HG03354 (cell line): Measurements from ENCODE around the gene GOLIM4.

Source experiments
- ATAC-seq: cut with Tn5 transposase; IDR thresholded peaks from one replicate; pipeline ENCODE4 v1.9.1; 2021; ENCODE audit warnings: mild to moderate bottlenecking; ENCODE audit not compliant: unreplicated experiment, poor library complexity, severe bottlenecking

GOLIM4 gene

DNA sequence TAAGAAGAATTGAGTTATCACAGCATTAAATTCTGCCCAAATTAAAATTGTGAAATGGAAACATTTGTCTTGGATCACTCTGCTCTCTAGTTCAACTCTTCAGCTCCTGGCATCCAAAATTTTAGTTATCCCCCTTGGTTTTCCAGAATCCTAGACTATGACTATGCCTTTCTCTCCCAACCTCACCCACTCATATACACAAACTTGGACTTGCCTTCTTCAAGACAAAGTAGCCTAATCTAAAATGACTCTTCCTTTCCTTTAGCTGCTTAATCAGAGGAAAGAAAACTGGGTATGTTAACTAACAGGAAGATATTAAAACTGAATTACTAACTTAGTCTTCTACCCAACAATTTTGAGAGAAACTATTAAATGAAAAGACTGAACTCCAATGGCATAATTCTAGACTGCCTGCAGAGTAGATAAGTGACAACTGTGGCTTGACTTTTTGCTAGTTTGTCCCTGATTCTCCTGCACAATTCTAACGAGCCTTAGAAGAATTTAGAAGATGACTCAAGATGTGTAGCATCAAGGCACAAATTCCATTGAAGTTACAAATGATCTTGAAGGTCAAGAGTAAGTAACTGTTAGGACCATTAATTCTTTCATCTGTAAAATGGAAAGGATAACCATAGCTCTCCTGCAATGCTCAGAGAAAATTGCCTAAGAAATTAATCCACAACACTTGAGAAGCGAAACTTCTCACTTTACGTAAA lies 5.2 kb upstream of the GOLIM4 start:
- ATAC-seq, result no peak

DNA sequence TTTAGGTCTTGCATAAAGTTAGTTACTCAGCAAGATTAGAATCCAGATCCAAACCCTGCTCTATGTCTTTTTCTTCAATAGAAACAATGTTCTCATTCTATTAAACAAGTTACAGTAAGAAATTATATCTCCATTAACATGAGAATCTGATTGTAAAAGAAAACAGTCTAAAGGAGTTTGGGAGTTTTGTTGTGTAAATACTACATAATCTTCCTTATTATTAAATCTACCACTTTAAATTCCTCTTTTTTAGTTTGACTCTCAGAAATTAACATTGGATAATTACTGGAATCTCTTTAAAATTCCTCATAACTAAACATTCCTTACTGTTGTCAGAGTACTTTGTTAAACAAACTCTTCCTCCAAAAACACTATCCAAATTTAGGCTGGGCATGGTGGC lies 1.7 kb upstream of the GOLIM4 start:
- no peak for ATAC-seq

DNA sequence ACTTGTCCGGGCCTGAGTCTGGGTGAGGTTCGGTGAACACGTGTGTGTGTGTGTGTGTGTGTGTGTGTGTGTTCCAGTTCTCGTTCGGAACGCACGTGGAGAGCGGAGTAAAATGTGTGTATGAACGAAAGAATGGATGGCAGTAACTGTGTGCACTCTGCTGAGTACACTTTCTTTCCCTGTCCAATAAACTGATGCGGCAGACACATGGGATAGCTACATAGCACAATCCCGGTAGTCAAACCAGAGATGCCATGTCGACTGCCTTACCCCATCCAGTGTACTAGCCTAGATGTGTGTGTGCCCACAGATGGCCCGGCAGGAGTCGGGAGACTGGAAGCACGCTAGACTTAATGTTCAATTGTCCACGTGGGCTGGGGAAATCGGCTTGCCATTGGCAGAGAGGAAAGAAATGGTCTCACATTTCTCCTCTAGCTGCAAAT lies 507 bp upstream of the GOLIM4 start:
- peak; percentile 12 for ATAC-seq

DNA sequence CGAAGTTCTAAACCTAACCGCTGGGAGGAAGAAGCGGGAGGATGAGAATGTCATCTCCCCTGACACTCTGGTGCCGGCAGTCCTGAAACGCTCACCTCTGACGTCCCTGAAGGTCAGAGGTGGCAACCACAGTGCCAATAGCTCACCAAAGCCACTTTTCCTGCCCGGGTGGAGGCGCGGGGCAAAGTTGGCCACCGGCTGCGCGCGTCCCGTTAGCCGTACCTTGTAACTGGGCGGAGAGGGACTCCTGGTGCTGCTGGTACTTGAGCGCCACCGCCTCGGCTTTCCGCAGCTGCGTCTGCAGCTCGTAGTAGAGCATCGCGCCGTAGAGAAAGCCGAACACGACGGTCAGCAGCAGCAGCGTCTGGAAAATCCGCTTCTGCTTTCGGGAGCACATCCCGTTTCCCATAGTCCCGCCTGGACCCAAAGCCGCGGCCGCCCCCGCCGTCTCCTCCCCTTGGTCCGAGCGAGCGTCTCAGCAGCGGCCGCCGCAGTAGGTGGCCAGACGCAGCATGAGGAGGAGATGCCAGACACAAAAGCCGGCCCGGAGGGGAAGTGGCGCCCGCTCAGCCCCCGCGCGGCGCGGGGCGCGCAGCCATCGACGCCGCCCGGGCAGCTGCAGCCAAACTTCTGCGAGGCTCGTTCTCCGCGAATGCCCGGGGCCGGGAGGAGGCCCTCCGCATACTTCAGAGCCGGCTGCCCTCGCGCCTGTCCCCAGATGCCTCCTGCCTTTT lies 680 bp downstream of the GOLIM4 start:
- ATAC-seq, result peak; percentile 54

DNA sequence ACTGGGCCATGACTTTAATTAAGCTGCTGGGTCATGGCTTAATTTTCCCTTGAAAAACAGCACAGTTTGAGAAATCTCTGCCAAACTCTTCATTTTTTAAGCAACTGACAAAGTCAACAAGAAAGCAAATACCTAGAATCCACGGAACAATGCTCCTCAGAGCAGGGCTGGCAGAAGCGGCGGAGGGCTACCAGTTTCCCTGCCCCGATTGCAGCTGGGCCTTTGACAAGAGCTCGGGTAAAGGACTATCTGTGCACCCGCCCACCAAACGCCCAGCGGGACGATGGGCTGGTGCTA lies 1.2 kb downstream of the GOLIM4 start:
- no peak for ATAC-seq

DNA sequence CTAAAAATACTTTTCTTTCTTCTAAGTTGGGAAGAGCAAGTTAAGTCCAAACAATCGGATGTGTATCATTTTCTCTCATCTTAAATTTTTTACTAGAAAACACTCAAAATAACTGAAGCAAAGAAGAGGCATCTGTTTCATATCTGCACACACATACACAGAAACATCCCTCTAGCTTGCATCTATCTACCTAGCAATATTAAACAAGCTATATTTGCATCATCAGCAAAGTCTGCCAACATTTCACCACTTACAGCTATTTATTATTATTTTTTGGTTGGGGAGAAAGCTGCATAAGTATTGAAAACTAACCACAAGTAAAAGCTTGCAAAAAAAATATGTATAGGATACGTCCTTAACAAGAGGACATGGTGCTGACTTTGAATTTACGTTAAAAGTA lies 1.9 kb downstream of the GOLIM4 start:
- no peak for ATAC-seq

DNA sequence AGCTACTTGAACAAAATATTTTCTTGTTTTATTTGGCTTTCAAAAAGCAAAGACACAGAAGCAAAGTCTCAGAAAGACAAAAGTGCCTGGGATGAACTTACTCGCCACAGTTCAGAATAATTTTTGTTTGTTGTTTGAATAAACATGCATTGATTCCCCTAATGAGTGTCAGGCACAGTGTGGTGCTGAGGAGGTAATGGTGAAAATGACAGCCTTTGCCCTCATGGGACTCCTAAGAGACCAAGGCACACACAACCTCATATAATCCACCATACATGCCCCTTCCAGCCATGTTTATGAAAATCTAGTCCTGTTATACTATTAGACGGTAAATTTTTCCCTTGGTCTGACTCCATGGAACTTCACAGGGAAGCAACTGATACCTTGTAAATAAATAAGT lies 2.5 kb downstream of the GOLIM4 start:
- ATAC-seq, result no peak

DNA sequence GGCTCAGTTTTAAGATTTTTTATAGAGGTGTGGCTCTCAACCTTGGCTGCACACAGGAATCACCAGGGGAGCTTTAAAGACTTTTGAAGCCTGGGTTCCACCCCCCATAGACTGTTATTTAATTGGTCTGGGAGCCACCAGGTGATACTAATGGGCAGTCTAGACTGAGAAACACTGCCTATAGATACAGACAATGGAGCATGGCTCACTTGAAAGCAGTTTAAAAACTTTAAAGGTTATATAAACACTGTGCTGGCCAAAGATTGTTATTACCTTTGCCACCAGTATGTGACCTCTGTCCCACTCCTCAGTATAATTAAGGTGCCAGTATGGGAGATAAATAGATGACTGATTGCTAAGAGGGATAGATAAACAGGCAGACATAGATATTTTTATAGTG lies 3.8 kb downstream of the GOLIM4 start:
- ATAC-seq, result no peak

DNA sequence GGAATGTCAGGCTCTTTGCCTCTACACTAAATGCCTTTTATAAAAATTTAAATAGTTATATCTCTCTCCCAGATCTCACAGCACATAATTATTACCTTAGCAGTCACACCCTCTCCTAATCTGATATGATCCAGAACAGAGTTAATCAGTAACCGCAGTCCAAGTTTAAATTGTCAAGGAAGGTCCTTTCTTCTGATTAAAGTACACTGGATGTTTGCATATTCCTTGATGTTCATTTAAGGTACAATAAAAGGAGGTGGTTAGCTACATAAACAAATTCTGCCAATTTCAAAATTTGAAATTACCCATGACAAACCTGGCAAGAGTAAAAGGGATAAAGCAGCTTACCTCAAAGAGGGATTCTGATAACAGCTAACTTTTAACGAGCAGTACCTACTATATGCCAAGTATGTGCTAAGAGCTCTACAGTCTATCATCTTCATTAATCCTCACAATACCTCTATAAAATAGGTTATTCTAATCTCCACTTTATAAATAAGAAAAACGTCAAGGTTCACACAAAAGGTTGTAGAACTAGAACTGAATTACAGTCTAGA lies 4.3 kb downstream of the GOLIM4 start:
- ATAC-seq, result no peak

DNA sequence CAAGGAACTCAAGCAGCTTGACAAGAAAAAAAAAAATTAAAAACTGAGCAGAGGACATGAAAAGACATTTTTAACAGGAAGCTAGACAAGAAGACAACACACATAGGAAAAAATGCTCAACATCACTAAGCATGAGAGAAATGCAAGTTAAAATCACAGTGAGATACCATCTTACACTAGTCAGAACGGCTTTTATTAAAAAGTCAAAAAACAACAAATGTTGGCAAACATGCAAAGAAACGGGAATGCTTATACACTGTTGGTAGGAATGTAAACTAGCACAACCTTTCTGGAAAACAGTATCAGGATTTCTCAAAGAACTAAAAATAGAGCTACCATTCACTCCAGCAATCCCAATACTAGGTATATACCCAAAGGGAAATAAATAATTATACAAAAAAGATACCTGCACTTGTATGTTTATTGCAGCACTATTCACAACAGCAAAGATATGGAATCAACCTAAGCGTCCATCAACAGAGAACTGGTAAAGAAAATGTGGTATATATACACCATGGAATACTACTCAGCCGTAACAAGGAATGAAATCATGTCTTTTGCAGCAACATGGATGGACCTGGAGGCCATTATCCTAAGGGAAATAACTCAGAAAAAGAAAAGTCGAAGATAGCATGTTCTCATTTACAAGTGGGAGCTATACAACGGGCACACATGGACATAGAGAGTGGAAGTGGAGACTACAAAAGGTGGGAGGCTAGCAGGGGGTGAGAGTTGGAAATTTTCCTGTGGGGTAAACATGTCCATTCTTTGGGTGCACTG lies 5.2 kb downstream of the GOLIM4 start:
- ATAC-seq, result no peak

DNA sequence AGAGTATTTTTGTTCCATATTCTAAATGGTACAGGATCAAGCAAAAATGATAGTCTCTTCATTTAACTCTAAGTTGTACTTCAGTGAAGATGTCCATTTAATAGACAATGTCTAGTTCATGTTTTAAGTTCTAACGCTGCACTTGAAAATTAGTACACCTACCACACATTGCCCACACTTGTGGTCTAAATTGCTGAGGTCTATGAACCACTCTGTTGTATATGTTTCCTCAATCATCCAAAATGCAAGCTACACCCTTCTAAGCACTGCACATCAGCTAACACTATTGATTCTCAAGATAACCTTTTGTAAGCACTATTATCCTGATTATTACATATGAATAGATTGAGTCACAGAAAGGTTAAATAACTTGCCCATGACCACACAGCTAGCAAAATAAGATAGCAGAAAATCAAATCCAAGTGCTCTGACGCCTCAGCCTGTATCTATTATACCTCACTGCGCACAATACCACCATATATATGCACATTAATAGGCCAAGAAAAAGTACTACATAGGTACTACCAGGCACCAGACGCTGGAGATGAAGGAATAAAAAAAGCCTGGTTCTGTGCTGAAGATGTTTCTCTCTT lies 6.4 kb downstream of the GOLIM4 start:
- ATAC-seq, result no peak

DNA sequence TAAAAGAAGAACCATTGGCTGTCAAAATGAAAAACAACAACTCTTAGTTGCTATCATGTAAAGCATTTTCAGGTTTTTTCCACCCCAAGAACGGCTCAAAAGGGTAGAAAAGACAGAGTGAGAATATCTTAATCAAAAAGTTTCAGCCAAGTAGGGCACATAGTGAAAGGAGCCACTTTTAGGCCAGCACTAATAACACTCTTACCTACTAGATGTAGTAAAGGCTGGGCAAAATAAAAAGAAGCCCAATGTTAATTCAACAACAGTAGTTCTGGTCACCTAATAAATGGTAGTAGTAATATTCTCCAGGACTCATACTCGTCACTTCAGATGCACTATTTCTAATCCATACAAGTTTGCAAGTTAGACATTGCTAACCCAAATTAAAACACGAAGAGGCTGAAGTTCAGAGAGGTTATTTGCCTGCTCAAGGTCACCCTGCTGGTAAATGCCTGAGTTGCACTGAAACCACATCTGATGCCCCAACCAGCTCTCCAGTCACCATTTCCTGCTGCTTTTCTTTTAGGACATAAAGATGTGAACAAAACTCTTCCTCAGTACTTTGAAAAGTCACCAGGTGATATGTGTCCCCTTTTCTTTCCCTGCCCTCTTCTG lies 7.5 kb downstream of the GOLIM4 start:
- peak; percentile 74 for ATAC-seq

DNA sequence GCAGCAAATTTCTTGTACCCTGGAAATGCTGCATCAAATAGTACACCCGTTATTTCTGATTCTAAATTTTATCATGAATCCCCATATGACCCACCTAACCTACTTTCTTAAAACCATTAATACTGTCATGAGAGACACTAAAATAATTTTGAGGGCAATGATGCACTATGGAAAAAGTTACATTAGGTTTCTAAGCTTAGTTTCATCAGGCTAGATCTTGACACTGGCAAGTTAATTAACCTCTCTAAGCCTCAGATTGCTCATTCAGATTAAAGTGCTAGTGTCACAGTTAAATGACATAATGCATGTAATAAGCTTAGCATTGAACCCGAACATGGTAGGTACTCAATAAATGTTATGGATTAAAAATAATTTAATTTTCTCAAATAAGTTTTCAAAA lies 8.2 kb downstream of the GOLIM4 start:
- no peak for ATAC-seq

DNA sequence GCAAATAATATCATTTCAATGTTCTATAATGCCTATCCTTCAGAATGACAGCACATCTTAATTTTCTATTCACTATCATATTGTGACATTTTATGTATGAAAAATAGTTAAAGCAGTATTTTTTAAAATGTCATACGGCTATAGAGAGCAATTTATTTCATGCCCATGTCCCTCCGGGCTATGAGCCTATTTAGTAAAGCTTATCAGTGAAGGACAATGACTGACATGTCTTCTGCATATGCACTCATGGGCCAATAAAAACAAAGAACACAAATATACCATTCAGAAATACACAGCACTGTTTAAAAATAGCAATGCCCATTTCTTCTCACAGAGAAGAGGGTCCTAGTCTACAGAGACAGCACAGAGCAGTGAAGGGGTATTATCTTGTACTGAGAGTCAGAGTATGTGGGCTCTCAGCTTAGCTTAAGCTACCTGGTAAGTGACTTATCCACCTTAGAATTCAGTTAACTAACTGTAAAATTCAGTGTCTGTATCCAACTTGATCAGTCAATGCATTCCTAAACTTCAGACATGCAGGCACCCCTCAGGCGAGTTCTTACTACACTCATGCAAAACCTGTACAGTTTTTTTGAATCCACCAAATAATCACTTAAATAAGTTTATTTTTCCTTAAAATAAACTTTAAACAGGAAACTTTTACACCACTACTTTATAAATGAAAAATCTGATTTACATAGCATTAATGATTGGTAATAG lies 9.0 kb downstream of the GOLIM4 start:
- no peak for ATAC-seq

DNA sequence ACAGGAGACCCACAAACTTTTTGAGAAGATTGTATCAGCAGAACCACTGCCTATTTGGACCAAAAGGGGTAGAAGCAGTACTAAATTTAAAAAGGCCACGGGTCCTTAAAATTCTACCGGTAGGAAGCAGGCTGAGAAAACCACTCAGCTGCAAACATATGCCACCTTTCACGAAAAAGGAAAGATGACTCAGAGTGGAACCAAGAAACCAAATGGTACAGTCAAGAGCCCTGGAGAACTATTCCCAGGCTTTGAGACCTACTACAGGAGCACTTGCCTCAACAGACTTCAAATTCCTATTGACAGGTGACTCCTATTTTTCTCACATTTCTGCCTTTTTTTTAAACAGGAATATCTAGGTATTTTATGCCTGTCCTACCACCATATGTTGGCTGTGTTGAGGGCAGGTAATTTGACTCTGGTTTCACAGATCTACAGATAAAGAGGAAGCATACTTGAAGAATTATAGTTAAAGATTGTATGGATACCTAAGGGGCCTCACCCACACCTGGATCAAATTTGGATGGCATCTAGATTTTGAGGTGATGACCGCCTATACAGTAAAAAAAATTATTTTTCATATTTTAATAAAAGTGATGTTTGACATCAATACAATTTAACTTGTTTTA lies 10.1 kb downstream of the GOLIM4 start:
- peak; percentile 73 for ATAC-seq

DNA sequence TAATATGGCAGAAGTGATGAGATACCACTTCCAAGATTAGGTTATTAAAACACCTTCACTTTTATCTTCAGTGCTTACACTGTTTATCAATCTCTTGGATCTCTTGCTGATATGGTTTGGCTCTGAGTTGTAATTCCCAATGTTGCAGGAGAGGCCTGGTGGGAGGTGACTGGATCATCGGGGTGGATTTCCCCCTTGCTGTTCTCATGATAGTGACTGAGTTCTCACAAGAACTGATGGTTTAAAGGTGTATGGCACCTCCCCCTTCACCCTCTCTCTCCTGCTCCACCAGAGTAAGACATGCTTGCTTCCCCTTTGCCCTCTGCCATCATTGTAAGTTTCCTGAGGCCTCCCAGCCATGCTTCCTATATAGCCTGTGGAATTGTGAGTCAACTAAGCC lies 11.8 kb downstream of the GOLIM4 start:
- no peak for ATAC-seq

DNA sequence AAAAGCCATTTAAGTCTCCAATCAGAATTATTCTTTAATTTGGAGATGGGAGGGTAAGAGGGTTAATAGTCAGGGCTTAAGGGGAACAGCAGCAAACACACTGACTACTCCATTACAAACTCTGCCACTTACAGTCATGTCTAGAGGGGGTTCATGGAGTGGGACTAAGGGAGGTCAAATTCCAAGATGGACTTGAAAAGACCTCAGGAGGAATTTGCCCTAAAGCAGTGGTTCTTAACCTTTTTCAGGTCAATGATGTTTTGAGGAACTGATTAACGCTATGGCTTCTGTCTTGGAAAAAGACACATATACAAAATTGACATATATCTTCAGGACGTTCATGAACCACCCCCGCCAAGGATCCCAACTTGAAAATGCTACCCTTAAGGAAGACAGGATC lies 13.9 kb downstream of the GOLIM4 start:
- ATAC-seq, result no peak

DNA sequence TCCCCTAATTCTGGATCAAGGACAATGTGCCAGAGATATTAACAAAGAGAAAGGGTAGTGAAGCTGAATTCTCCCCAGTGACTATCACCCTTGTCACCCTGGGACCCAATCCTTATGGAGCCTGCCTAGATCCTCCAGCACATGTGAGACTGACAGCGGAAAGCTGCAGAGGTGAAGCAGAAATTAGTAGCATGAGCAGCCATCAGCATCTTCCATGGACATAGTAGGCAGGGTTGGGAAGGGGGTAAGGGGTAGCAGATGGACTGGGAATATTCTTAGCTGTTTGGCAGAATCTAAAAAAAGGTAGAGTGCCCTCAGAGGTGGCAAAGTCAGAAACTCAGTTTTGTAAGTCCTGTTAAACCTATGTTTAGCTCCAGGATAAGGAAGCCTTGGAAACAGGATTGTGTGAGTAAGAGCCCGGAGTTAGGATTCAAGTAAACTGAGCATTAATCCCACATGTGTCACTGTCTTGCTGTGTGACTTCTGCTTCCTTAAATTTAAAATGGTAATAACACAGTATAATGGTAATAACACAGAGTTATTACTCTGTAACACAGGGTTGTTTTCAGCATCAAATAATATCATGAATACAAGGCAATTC lies 14.5 kb downstream of the GOLIM4 start:
- ATAC-seq, result no peak
